Esophagus squamous epithelium (tissue), 4 donors: ENCODE data around the gene SCAMP3.

Source experiments
- CTCF ChIP-seq, 6 experiments: fragments of 450-650 bp in 4 of 6; fragments of 200-600 bp in 2 of 6; sonication (generic) in 2 of 6; IDR thresholded peaks; one replicate each; pipeline ENCODE4 v1.5.1; 2016 to 2019; ENCODE audit warnings: antibody characterized with exemption in 6 of 6, mild to moderate bottlenecking in 4 of 6, moderate library complexity in 4 of 6
- POLR2A ChIP-seq, 4 donors: fragments of 450-650 bp; IDR thresholded peaks; one replicate each; pipeline ENCODE4 v1.6.1; 2017; ENCODE audit warnings: antibody characterized with exemption in 4 of 4, mild to moderate bottlenecking in 4 of 4, moderate library complexity in 3 of 4

GRCh38 chr1:155236451-155236850, 25.7 kb downstream of the SCAMP3 start:
- TF ChIP-seq CTCF (IDR thresholded peaks at IDR 0.05) (no peak), POLR2A (IDR thresholded peaks at IDR 0.05) (no peak)
